Lower leg skin (tissue), 3 donors: ENCODE data around the gene PLOD1.

Experiments
- CTCF ChIP-seq, 3 donors: fragments of 450-650 bp; IDR thresholded peaks; one replicate each; pipeline ENCODE4 v1.5.1; 2016; ENCODE audit warnings: antibody characterized with exemption in 3 of 3, mild to moderate bottlenecking in 3 of 3, moderate library complexity in 2 of 3
- POLR2A ChIP-seq, 2 donors: fragments of 450-650 bp; IDR thresholded peaks; one replicate each; pipeline ENCODE4 v1.6.1; 2016 to 2017; ENCODE audit warnings: antibody characterized with exemption in 2 of 2, mild to moderate bottlenecking in 1 of 2, moderate library complexity in 1 of 2

- TF ChIP-seq CTCF (IDR thresholded peaks at IDR 0.05) (no peak), POLR2A (IDR thresholded peaks at IDR 0.05) (no peak)
These were observed 23.4 kb downstream of the PLOD1 start for GRCh38 chr1:11957897-11958296.
